Measurements from ENCODE around the gene CELF2. TPM values are rescaled to one million over a fixed set of nuclear protein-coding genes. Genes with fewer than 3 reads are reported as not detected.

The CELF2 gene
- total and polyA plus RNA-seq, 2 experiments from 2014 or later = 14.4 to 26.5 TPM

DNA sequence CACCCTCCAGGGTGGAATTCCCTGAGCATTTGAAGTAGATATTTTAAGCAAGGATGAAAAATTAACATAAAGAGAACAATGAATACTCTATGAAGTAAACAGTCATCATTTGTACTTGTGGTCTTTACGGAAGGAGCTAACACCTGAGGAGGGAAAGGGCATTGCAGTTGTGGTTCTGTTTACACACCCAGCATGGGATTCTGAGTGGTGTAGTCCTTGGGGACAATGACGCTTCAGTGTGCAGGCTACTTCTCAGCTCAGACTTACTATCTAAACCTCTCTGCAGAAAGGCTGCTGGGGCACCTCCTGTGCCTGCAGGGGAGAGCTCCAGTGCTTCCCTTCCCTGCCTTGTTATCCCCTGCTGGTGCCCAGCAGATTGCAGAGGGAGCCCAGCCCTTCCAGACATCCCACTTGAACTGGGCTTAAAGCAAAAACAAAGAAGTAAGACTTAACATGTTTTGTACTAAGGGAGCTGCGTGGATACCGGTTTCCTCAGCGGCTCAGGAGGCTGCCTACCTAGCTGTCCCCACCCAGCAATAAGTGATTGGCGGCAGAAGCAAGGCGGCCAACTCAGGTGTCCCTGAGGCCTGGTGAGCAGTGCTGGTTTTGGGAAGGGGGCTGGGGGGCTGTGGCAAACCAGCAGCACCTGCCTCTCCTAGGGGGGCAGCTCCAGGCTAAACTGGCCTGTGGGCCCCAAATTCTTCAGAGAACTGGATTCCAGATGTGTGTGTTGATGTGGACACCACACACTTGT is 89.1 kb downstream of the CELF2 start:
- Histone ChIP-seq H4K20me1 (ENCODE audit: insufficient read depth) (no peaks in the 10 kb centered on the region), H3K27me3 (replicated peaks; ENCODE audit: insufficient read depth) (no peaks in the 10 kb centered on the region), H3K4me3 (no peak overlapping the region), H2AFZ (no peak overlapping the region), H3K79me2 (ENCODE audit: insufficient read depth) (no peaks in the 10 kb centered on the region), H3K36me3 (ENCODE audit: low read depth) (no peaks in the 10 kb centered on the region), H3K9me3 (ENCODE audit: low read depth) (no peaks in the 10 kb centered on the region), H3K4me2 (ENCODE audit: unreplicated experiment) (no peak overlapping the region), H3K9ac (no peak overlapping the region), H3K4me1 (ENCODE audit: insufficient read depth) (no peaks in the 10 kb centered on the region), H3F3A (ENCODE audit: insufficient read depth) (no peaks in the 10 kb centered on the region), H3K27ac (no peak overlapping the region), H3K9me2 (ENCODE audit: insufficient read depth) (no peaks in the 10 kb centered on the region)
- WGBS, 2 experiments (ENCODE audit: low coverage in 1 of 2, low lambda C conversion rate in 2 of 2, missing lambda C conversion rate in 2 of 2) = 86 to 89% methylated on average over 7 of the region's 7 CpGs
- no peak for TF ChIP-seq EZH2 (IDR thresholded peaks at IDR 0.05; ENCODE audit: insufficient read depth, poor library complexity, severe bottlenecking)
- no peak for TF ChIP-seq EZH2phosphoT487 (IDR thresholded peaks at IDR 0.05; ENCODE audit: insufficient read depth, low read depth)
- in situ Hi-C loops (cut with MboI) = no loop called here
- DNase-seq = no peak

DNA sequence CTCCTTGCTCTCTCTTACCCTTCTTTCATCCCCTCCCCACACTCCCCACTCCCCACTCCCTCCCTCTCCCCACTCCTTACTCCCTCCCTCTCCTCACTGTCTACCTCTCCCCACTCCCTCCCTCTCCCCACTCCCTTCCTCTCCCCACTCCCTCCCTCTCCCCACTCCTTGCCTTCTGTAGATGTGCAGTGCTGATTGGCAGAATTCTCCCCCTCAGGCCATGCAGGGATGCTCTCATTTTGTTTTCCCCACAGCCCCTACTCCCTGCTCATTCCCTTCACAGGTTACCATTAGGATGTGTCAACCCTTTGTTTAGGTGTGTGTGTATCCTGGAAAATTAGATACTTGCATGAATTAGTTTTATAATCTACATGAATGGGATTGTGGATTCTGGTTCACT is 90.3 kb downstream of the CELF2 start:
- Histone ChIP-seq H3K4me2 (ENCODE audit: unreplicated experiment) (no peak overlapping the region), H3K4me1 (ENCODE audit: insufficient read depth) (no peaks in the 10 kb centered on the region), H2AFZ (no peak overlapping the region), H3F3A (ENCODE audit: insufficient read depth) (no peaks in the 10 kb centered on the region), H3K36me3 (ENCODE audit: low read depth) (no peaks in the 10 kb centered on the region), H3K79me2 (ENCODE audit: insufficient read depth) (no peaks in the 10 kb centered on the region), H3K9me3 (ENCODE audit: low read depth) (no peaks in the 10 kb centered on the region), H3K27ac (no peak overlapping the region), H3K9ac (no peak overlapping the region), H3K9me2 (ENCODE audit: insufficient read depth) (no peaks in the 10 kb centered on the region), H3K27me3 (replicated peaks; ENCODE audit: insufficient read depth) (no peaks in the 10 kb centered on the region), H4K20me1 (ENCODE audit: insufficient read depth) (no peaks in the 10 kb centered on the region), H3K4me3 (no peak overlapping the region)
- DNase-seq = no peak
- in situ Hi-C loops (cut with MboI) = no loop called here
- no peak for TF ChIP-seq EZH2 (IDR thresholded peaks at IDR 0.05; ENCODE audit: insufficient read depth, poor library complexity, severe bottlenecking)

DNA sequence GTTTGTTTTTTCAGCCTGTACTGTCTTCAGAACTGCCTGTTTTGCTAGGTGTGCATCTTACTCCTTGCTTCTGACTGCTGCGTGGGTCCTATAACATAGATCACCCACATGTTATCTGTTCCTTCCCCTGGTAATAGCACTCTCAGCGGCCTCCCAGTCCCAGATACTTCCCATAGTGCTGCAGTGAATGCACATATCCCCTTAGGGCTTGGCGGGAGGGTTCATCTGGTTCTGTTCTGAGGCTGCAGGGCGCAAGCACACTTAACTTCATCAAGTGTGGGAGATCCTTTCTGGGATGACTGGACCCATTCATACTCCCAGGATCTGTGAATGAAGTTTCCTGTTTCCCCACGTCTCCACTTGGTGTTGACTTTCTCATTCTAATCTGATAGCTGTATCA is 90.7 kb downstream of the CELF2 start:
- Histone ChIP-seq H3K4me2 (ENCODE audit: unreplicated experiment) (no peak overlapping the region), H3K4me3 (no peak overlapping the region), H3K4me1 (ENCODE audit: insufficient read depth) (no peaks in the 10 kb centered on the region), H3K9ac (no peak overlapping the region), H2AFZ (no peak overlapping the region), H3K9me3 (ENCODE audit: low read depth) (no peaks in the 10 kb centered on the region), H3K79me2 (ENCODE audit: insufficient read depth) (no peaks in the 10 kb centered on the region), H3K27ac (no peak overlapping the region), H3F3A (ENCODE audit: insufficient read depth) (no peaks in the 10 kb centered on the region), H3K27me3 (replicated peaks; ENCODE audit: insufficient read depth) (no peaks in the 10 kb centered on the region), H3K9me2 (ENCODE audit: insufficient read depth) (no peaks in the 10 kb centered on the region), H3K36me3 (ENCODE audit: low read depth) (no peaks in the 10 kb centered on the region), H4K20me1 (ENCODE audit: insufficient read depth) (no peaks in the 10 kb centered on the region)
- TF ChIP-seq EZH2phosphoT487 (IDR thresholded peaks at IDR 0.05; ENCODE audit: insufficient read depth, low read depth) (no peak), EZH2 (IDR thresholded peaks at IDR 0.05; ENCODE audit: insufficient read depth, poor library complexity, severe bottlenecking) (no peak)
- WGBS, 2 experiments (ENCODE audit: low coverage in 1 of 2, low lambda C conversion rate in 2 of 2, missing lambda C conversion rate in 2 of 2) = 57 to 66% methylated on average over 5 of the region's 5 CpGs
- in situ Hi-C loops (cut with MboI) = no loop called here
- DNase-seq = no peak

DNA sequence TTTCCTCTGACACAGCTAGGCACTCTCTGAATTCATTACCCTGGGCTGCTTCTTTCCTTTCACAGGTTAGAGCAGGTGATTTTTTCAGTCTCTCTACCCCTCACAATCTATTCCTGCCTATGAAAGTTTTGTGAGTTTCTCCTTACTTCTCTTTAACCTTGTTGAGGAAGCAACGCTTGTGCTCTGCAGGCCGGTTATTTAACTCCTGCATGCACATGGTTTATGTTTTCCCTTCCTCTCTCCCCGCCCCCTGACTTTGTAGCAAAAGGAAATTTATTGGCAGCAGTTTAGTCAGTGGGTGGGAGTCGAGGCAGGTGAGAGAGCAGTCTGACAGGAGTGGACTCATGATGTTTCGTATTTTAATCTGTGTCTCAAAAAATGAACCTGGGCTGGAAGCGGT is 91.9 kb downstream of the CELF2 start:
- 69 to 74% methylated on average over 6 of the region's 6 CpGs for whole genome bisulfite sequencing, 2 experiments (ENCODE audit: low coverage in 1 of 2, low lambda C conversion rate in 2 of 2, missing lambda C conversion rate in 2 of 2)
- no peaks in the 10 kb centered on the region for H3F3A ChIP-seq (ENCODE audit: insufficient read depth)
- no peaks in the 10 kb centered on the region for H3K79me2 ChIP-seq (ENCODE audit: insufficient read depth)

More for the DNA sequence above, 91.9 kb downstream of the CELF2 start:
- DNase-seq = no peak
- H3K27me3 ChIP-seq (replicated peaks; ENCODE audit: insufficient read depth) = no peaks in the 10 kb centered on the region
- no peaks in the 10 kb centered on the region for H3K4me1 ChIP-seq (ENCODE audit: insufficient read depth)
- no peaks in the 10 kb centered on the region for H3K9me2 ChIP-seq (ENCODE audit: insufficient read depth)
- H3K9me3 ChIP-seq (ENCODE audit: low read depth) = no peaks in the 10 kb centered on the region
- no peak overlapping the region for H3K27ac ChIP-seq
- TF ChIP-seq EZH2 (IDR thresholded peaks at IDR 0.05; ENCODE audit: insufficient read depth, poor library complexity, severe bottlenecking) (no peak), EZH2phosphoT487 (IDR thresholded peaks at IDR 0.05; ENCODE audit: insufficient read depth, low read depth) (no peak)
- no peak overlapping the region for H3K4me2 ChIP-seq (ENCODE audit: unreplicated experiment)
- no peaks in the 10 kb centered on the region; the same call in 1 of the 2 replicates for H4K20me1 ChIP-seq (ENCODE audit: insufficient read depth)
- H3K36me3 ChIP-seq (ENCODE audit: low read depth) = no peaks in the 10 kb centered on the region
- in situ Hi-C loops (cut with MboI) = no loop called here
- H2AFZ ChIP-seq = no peak overlapping the region
- H3K9ac ChIP-seq = no peak overlapping the region
- no peak overlapping the region for H3K4me3 ChIP-seq

Measured in GM23248 (cell line).